GM18520 (cell line): ENCODE measurements around the gene MSANTD3.
"Not testable (repeated sequence)": the region's sequence is repeated elsewhere in the genome, so short reads cannot be mapped to it uniquely, and the experiment has no call there.

Source experiments
- ATAC-seq: cut with Tn5 transposase; IDR thresholded peaks from one replicate; pipeline ENCODE4 v1.9.1; 2021; ENCODE audit not compliant: unreplicated experiment

The MSANTD3 gene

DNA sequence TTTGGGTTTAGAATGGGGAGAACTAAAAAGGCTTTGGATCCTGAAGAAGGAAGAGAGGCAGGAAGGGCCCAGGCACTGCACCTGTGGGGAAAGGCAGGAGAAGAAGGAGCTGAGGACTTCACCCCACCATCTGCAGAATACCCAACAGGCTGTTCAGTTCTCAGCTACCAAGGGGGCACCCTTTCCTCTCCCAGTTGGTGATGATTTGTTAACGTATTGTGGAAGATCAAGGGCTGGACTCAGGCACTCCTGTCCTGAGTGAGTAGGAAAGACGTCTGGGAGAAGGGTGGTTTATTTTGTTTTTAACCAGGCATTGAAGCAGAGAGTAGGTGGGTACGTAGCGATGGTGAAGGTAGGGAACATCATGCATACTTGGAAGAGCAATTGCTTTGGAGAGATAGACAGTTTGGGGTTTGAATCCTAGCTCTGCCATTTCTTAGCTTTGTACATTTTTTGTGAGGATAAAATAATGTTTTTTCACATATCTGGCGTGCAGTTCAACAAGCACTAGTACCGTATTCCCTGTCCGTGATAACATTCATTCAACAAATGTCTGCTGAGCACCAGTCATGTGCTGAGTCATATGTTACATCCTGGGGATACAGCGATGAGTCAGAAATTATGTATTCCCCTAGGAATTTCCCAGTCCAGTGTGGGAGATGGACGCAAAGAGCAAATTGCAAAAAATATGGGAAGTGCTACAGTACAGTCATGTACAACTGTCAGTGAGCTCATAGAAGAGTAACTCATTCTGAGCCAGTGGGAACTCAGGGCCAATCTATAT lies 2.1 kb downstream of the MSANTD3 start:
- no peak for ATAC-seq

DNA sequence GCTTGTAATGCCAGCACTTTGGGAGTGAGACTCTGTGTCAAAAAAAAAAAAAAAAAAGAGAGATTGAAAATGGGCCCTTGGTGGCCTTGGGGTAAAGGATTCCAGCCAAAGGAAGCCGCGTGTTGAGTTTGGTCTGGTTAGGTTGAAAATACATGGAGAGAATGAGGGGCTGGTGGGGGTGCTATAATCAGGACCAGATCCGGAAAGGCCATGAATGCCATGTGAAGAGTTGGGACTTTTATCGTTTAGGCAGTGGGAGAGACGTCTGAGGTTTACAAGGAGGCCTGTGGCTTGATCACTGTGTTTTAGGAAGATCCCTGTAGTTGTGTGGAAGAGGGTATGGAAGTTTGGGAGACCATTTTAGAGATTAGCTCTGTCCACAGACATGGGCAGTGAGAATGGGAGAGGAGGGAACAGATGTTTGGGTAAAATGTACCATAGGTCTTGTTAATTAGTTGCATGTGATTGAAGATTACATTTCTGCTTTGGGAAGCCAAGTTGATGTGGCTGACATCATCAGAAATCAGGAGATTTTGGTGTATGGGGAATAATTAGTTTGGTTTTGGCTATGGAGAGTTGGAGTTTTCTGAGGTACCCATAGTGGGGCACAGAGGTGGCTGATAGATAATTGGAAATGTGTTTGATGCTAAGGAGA lies 3.5 kb downstream of the MSANTD3 start:
- ATAC-seq = no peak

DNA sequence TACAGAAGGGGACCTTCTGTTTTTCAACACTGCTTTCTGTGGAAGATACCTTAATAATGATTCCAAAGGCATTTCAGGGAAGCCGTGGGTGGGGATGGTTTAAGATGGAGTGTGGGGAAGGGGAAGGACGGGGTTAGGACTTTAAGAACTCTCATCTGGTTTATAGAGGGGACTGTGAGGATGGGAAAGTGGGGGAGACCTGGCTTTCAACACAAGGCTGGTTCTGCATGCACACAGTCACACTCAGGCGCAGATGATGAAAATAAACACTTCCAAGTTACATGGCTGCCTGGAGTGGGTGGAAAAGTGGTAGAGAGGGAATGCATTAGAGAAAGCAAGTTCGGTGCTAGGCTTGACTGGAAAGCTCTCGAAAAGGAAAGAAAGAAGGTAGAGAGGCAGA lies 4.9 kb downstream of the MSANTD3 start:
- no peak for ATAC-seq

DNA sequence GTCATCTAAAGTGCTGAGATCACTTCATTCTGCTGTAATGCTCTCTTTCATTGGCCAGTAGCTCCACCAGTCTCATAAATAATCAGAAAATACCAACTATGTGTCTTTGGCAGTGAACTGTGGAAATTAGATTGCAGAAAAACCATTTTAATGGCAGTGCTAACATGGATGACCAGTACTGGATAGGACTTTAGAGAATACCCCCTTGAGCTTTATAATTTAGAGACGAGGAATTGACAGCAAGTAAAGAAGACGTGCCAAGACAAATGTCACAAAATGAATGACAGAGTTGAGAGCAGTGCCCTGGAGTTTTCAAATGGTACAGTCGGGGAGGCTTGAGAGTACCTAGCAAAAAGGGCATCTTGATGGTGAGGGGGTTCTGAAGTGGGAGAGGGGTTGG lies 5.8 kb downstream of the MSANTD3 start:
- ATAC-seq = no peak

DNA sequence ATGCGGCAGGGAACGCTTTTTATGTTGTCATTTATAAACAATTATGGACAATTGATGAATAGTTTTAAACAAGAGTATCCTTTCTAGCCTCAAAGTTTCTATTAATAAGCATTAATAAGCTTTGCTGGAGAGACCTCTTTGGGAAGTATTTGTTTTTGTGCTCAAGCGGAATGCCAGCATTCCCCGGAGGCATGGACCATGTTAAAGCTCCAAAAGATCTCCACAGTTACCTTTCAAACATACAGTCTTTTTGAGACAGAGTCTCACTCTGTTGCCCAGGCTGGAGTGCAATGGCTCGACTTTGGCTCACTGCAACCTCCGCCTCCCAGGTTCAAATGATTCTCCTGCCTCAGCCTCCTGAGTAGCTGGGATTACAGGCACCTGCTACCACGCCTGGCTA lies 9.6 kb downstream of the MSANTD3 start:
- ATAC-seq = no peak

DNA sequence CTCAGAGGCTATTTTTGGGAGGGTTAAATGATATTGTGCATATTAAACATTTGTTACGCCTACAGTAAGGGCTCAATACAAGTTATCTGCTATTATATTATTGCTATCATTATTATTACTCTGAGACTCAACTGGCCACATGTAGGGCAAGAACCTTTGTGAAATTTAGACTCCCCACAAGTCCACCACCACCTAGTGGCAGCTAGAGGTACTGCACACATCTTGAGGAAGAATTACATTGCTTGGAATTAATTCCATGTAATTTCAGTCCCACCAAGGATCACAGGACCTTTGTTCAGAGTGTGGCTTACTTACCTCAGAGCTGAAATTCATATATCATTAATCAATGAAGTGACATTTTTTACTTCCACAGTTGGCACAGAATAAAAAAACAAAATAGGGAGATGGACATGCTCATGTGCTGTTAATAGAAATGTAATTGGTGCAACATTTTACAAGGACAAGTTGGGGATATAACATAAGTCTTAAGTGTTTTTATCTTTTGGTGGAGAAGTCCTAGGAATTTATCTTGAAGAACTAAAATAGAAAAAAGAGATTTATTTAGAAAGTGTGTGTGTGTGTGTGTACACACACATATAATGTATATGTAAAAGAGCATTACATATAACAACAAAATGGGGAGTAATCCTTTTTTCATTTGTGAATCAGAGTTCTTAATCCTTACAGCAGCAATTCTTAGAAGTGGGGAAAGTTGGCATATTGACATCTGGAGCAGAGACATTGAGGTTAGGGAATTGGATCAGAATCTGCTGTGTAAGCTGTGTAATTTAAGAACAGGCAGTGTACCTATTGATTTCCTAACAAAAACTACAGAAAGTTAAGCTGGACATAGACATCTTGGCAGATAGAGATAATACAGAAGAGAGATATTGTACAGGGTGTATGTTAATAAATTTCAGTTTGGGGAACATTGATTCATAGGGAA lies 11.2 kb downstream of the MSANTD3 start:
- no peak for ATAC-seq

DNA sequence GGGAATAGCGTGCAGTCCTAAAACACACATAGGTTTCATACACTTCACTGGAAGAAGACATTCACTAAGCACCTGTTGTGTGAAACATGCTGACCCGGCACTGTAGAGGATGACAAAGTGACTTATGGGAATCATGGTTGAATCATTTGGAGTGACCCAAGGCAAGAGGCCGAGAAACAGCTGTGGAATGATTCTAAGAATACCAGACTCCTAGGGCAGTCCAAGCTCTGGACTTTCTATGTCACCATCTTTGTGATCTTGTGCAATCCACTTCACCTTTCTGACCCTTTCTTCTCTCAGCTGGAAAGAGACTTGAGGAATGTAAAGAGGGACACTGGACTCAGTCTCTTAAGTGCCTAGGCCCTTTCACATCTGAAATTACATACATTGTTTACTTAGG lies 13.1 kb downstream of the MSANTD3 start:
- ATAC-seq = no peak

DNA sequence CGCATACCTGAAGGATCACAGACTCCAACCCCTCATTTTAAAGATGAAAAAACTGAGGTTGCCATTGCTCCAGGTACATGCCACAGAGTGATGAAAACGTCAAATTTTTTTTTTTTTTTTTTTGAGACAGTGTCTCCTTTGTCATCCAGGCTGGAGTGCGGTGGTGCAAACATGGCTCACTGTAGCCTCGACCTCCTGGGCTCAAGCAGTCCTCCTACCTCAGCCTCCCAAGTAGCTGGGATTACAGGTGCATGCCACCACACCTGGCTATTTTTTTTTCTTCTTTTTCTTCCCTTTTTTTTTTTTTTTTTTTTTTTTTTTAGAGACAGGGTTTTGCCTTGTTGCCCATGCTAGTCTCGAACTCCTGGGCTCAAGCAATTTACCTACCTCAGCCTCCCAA lies 13.5 kb downstream of the MSANTD3 start:
- ATAC-seq = not testable (repeated sequence)

DNA sequence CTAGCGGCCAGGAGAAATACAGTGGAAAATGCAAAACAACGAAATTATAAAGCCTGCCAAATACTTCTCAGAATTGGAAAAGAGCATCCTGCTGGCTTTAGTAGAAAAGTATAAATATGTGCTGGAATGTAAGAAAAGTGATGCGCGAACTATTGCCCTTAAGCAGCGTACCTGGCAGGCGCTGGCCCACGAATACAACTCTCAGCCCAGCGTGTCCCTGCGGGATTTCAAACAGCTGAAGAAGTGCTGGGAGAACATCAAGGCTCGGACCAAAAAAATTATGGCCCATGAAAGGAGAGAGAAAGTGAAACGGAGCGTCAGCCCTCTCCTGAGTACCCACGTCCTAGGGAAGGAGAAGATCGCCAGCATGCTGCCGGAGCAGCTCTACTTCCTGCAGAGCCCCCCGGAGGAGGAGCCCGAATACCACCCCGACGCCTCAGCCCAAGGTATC lies 15.0 kb downstream of the MSANTD3 start:
- ATAC-seq = no peak

DNA sequence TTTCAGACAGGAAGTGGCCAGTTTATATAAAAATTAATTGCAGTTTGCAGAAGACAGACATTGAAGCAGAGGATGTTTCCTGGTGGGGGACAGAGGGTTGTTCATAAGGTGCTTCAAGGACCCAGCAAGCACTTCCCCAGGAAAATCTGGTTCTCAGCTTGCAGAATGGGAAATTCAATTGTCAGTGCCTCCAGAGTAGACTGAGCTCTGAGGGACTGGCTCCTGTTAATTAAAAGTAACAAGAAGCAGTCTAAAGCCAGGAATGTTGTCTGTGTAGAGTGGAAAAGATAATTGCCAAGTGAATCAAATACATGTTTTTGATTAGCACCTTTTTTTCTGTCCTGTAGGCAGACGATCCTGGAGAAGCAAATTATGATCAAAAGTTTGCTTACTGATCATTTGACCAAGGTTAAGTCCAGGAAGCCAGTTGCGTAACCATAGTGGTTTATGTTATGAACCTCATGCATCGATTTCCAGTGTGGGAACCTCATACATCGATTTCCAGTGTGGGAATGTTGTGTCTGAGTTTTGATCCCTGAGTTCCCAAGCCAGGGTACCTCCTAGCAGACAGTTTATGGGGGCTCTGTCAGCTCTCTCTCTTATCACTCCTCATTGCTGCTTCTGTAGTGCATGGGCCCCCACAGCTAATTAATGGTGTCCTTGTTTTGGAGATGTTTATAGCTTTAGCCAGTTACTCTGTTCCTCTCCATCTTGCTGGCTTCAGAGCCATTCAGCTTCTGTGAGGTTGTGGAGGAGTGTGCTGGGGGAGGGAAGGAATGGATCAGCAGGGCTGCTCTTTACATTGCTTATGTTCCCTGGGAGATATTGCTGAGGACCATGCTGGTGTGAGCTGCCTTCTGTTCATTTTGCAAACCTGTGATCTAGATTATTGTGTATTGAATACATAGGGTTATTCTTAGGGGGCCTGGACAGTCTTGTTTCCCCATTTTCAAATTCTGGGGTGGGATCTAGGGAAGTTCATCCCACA lies 17.1 kb downstream of the MSANTD3 start:
- ATAC-seq = no peak

DNA sequence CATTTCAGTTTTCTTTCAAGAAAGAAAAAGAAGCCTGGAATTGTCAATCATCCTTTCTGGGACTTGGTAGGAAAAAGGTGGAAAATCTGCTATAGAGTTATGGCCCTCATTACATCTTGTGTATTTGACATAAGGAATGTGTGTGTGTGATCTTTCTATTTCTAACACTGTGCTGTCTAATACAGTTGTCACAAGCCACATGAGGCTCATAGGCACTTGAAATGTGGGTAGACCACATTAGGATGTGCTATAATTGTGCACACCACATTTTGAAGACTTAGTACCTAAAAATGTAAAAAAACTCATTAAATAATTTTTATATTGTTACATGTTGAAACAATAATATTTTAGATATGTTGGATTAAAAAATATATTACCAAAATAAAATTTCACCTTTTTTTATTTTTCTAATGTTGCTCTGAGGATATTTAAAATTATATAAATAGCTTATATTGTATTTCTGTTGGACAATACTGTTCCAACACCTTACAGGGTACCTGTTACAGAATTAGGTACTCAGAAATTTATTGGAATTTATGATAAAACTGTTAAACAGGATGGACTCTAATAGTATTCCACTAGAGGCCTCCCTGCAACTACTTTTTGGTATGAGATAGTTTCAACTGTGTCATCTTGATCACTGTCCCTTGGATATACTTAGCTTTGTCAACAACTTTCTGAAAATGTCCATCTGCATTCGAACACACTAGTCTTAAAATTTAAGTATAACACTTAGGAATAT lies 18.4 kb downstream of the MSANTD3 start:
- no peak for ATAC-seq

DNA sequence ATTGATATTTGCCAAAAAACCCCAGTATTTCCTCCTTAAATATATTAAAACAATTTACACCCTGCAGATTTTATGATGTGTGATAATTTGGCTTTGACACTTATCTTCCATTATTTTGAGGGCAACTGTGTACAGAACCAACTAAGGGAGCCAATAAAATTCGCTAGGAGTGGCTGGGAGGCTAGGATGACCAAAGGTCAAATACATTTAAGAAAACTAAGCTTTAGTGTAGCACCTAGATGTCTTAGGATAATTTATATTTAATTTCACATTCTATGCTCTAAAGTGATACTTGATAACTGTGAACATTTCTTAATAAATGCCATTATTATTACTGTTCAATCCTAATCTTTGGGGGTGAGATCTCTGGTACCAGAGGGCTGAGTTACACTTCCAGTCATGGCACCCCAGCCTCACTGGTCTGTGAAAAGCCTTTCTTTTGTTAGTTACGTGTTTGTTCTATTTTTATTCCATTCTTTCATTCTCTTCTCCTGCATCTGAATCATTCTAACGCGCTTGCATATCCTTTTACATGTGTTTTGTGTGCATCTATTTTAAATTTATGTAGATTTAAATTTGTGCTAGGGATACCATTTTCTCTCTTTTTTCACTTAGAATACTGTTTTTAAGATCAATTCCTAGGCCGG lies 19.1 kb downstream of the MSANTD3 start:
- no peak for ATAC-seq

DNA sequence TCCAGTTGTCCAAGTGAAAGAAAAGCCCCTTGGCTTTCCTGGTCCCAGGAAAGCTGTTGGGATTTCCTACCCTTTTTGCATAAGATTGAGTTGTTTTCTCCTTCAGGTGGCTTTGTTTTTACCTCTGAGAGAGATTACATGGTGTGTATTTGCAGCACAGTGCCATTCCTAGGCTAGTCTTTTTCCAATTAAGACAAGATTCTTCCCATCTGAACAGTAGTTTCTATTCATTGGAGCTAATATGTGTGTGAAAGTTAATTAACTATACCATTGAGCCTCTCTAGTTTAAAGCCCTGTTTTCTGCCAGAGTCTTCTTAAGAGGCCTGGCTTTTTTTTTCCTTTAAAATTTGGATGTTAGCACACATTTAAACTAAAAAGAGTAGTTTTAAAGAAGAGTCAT lies 20.1 kb downstream of the MSANTD3 start:
- no peak for ATAC-seq

DNA sequence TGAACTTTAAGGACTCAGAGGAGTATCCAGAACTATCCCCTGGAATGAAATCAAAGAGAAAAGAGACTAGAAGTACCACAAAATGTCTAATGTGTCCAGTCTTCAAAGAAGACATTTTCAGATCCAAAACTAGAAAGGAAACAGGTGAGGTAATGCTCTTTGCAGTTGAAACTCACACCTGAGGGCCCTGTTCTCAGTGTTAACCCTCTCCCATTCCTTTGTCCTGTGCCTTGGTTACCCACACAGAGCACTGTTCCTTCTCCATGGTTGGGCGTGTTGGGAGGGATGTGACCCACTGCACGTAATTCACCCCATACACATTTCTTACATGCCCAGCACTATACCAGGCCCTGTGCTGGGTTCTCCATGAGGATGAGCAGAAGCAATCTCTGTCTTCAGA lies 21.3 kb downstream of the MSANTD3 start:
- no peak for ATAC-seq

DNA sequence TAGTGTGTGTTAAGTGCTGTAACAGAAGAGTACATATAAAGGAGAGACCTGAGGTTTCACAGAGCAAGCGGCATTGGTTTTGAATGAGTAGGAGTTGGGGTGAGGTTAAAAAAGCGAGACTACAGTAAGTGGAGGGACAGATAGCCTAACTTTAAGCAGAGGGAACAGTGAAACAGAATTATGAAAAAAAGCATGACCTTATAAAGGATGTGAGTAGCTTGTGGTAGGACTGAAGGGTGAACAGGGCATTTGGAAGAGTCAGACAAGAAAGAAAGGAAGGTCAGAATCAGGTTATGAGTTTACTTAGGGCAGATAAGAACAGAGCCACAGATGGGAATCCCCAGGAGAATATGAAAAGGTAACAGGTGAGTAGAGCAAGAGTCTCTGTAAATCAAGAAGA lies 22.5 kb downstream of the MSANTD3 start:
- ATAC-seq = peak; percentile 50

DNA sequence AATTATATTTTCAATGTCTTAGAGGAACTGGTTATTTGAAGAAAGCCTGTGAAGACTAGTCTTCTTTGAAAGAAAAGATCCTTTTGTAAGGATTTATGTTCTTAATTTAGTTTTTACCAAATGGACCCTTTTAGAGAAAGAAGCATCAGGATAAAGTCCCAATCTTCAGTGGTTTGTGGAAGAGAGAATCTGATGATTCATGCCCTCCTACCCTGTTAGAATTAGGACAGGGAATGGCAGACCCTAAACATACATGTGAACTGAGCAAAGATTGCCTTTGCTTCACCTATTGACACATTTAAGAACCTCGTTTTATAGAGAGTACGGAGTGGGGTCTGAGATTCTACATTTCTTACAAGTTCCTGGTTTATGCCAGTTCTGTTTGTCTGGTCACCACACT lies 26.0 kb downstream of the MSANTD3 start:
- no peak for ATAC-seq

DNA sequence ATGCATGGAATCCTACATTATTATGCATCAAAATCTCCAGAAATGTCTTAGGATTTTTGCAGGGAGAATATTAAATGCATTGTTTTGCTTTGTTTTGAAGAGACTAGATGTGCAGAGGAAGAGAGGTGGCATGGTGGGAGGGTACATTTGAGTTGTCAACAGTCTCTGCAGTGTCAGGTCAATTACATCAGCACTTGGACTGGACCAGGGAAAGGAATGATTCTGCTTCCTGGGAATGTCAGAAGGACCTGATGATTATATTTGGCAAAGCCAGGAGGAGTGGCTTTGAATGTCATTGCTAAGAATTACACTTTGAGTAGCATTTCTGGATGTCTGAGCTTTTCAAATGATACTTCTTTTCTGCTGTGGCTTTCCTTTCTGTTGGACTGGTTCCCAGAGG lies 28.5 kb downstream of the MSANTD3 start:
- ATAC-seq = no peak

DNA sequence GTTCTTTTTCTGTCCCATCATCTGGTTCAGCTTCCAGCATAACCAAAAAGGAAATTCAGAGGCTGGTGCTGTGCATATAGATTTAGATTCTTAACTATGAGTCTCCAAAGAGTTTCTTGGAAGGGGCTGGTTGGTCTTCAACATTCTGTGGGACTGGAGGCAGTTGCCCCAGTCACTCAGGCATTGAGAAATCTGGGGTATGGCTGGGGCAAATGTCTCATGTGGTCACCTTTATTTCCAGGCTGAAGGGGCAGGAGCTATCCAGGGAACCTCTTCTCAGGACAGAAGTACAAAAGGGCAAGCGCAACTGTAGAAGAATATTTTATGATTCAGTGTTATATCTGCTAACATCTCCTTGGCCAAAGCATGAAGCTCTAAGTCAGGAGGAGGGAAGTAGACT lies 30.6 kb downstream of the MSANTD3 start:
- ATAC-seq = no peak

DNA sequence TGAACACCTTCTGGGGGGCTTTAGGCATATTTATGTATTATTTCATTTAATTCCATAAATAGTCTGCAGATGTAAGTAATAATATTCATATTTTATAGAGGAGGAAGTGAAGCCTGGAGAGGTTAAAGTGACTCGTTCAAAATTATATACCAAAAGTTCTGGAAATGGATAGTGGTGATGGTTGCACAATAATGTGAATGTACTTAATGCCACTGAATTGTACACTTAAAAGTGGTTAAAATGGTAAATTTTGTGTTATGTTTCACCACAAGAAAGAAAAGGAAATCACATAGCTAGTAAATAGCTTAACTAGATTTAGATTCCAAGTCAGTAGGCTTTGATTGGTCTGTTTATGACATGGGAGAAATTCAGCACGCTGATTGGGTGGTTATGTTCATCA lies 33.0 kb downstream of the MSANTD3 start:
- ATAC-seq = no peak
